ENCODE data around the gene NDRG2. TPM values are rescaled to one million over a fixed set of nuclear protein-coding genes. Genes with fewer than 3 reads are reported as not detected.

The NDRG2 gene
- total RNA-seq, 4 donors from 2014 or later = 269 to 433 (median 295) TPM

DNA sequence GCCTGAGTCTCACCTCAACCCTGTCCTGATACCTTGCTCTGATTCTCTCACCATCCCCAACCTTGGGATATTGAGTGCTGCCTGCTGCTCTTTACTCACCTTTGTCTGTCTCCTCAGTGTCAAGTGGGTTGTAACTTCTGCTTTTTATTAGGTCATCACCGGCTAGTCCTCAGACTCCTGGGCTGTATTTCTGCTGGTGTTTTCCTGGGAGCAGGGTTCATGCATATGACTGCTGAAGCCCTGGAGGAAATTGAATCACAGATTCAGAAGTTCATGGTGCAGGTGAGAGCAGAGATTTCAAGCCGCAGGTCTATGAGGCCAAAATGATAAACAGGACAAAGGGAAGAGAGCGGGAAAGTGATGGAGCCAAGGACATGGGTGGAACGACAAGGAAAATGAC, 25.3 kb downstream of the NDRG2 start:
- Histone ChIP-seq H3K36me3 (peaks cover 29% of the 10 kb centered on the region), H3K27me3 (no peaks in the 10 kb centered on the region), H3K27ac (peak overlapping the region; percentile 87), H3K9me3 (no peaks in the 10 kb centered on the region), H3K4me1 (peaks cover 34% of the 10 kb centered on the region), H3K4me3 (no peak overlapping the region)
- no peak for DNase-seq (ENCODE audit: low spot score in 2 of 2)
- TF ChIP-seq POLR2AphosphoS5 (IDR thresholded peaks at IDR 0.05) = no peak
- no peak for TF ChIP-seq EP300 (IDR thresholded peaks at IDR 0.05)
- TF ChIP-seq, protein P1, sequence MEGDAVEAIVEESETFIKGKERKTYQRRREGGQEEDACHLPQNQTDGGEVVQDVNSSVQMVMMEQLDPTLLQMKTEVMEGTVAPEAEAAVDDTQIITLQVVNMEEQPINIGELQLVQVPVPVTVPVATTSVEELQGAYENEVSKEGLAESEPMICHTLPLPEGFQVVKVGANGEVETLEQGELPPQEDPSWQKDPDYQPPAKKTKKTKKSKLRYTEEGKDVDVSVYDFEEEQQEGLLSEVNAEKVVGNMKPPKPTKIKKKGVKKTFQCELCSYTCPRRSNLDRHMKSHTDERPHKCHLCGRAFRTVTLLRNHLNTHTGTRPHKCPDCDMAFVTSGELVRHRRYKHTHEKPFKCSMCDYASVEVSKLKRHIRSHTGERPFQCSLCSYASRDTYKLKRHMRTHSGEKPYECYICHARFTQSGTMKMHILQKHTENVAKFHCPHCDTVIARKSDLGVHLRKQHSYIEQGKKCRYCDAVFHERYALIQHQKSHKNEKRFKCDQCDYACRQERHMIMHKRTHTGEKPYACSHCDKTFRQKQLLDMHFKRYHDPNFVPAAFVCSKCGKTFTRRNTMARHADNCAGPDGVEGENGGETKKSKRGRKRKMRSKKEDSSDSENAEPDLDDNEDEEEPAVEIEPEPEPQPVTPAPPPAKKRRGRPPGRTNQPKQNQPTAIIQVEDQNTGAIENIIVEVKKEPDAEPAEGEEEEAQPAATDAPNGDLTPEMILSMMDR (IDR thresholded peaks at IDR 0.05) = no peak
- TF ChIP-seq POLR2A (IDR thresholded peaks at IDR 0.05) = no peak
- WGBS = 61% methylated on average over 4 of the region's 4 CpGs

DNA sequence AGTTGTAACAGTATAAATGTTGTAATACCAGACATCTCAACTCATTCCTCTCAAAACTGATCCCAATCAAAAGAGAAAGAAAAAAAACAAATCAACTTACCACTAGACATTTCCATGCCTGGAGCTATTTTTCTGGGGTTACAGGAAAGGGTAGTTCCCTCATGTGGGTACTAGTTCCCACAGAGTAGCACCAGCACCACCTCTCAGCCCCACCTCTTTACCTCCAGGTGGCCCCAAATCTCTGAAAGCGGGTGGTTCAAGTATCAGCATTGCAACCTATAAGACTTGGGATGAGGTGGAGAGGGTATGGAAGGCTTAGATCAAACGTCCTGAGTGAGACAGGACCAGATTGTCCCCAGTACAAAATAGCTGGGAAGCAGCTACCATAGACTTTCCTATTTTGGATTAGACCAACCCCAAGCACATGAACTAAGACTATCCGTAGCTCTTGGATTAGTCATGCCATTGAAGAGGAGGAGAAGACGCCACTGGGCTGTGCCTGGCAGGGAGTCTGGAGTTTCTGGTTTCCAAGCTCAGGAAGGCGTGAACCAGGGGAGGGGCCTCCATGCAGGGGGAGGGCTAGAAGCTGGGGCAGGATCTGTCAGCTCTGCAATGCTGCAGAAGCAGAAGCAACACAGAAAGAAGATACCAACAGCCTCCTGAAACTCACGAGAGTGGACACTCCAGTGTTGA, 26.0 kb downstream of the NDRG2 start, which contains the start of gene SLC39A2:
Gene SLC39A2, plus strand, starts transcription at position 620 of the 693 bp plus-strand sequence. CDS start 154 bp downstream, outside the sequence.
- peak in 1 of 2 donors; percentile 83 for DNase-seq (ENCODE audit: low spot score in 2 of 2)

DNA sequence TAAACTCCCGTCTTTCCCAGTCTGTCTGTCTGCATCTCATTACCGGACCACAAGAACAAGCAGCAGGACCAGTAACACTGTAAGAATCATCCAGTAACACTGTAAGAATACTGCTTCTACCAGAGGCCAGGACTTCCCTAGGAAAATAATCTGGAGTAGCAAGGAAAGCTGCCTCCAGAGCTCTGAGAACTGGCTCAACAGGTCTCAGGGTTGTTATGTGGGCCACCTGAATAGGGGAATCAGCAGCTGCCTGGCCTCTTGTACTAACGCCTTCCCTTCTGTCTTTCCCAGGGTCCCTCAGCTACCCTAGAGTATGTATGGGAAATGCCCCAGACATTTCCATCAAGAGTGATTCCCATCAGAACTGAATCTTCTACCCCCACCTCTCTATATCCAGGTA, 26.7 kb downstream of the NDRG2 start:
- peak overlapping the region; percentile 87 for H3K27ac ChIP-seq
- peaks cover 34% of the 10 kb centered on the region for H3K4me1 ChIP-seq
- peak overlapping the region; percentile 23 for H3K4me3 ChIP-seq
- DNase-seq (ENCODE audit: low spot score in 2 of 2) = no peak
- no peak for TF ChIP-seq POLR2A (IDR thresholded peaks at IDR 0.05)
- 54% methylated on average over 3 of the region's 3 CpGs for WGBS
- peaks cover 44% of the 10 kb centered on the region for H3K36me3 ChIP-seq
- no peaks in the 10 kb centered on the region for H3K27me3 ChIP-seq
- H3K9me3 ChIP-seq = no peaks in the 10 kb centered on the region

More for the DNA sequence above, 26.0 kb downstream of the NDRG2 start, which contains the start of gene SLC39A2:
- H3K27me3 ChIP-seq = no peaks in the 10 kb centered on the region
- TF ChIP-seq, protein P1 (IDR thresholded peaks at IDR 0.05) = no peak
- TF ChIP-seq POLR2A (IDR thresholded peaks at IDR 0.05) (no peak), EP300 (IDR thresholded peaks at IDR 0.05) (no peak), POLR2AphosphoS5 (IDR thresholded peaks at IDR 0.05) (no peak)
- H3K4me3 ChIP-seq = peak within 1 kb of the TSS; percentile 23
- H3K27ac ChIP-seq = peak within 1 kb of the TSS; percentile 87
- H3K4me1 ChIP-seq = peaks cover 34% of the 10 kb centered on the region
- no peaks in the 10 kb centered on the region for H3K9me3 ChIP-seq
- peaks cover 37% of the 10 kb centered on the region for H3K36me3 ChIP-seq
- WGBS = 33% methylated on average over 6 of the region's 6 CpGs

DNA sequence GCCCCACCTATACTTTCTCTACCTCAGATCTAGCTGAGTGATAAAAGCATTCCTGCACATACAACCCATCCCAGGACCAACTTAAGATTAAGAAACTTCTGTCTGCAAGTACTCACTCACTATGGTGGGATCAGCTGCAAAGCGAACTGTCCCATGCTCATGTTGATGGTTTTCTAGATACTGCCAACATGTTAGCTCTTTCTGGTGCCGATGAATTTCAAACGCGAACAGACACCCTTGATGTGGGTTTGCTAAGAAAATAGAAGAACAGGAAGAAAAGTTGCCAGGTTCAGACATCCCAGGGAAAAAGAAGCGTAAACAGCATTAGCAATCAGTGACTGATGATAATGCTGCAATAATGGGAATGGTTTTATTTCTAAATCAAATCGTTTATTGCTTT, 27.3 kb downstream of the NDRG2 start:
- peaks cover 49% of the 10 kb centered on the region for H3K36me3 ChIP-seq
- H3K27me3 ChIP-seq = no peaks in the 10 kb centered on the region
- DNase-seq (ENCODE audit: low spot score in 2 of 2) = no peak
- WGBS = 64% methylated on average over 6 of the region's 6 CpGs
- peak overlapping the region; percentile 23 for H3K4me3 ChIP-seq
- peaks cover 34% of the 10 kb centered on the region for H3K4me1 ChIP-seq
- H3K27ac ChIP-seq = peak overlapping the region; percentile 87
- TF ChIP-seq EP300 (IDR thresholded peaks at IDR 0.05) (no peak), POLR2A (IDR thresholded peaks at IDR 0.05) (no peak), POLR2AphosphoS5 (IDR thresholded peaks at IDR 0.05) (no peak)
- TF ChIP-seq, protein P1 (IDR thresholded peaks at IDR 0.05) = no peak
- no peaks in the 10 kb centered on the region for H3K9me3 ChIP-seq

DNA sequence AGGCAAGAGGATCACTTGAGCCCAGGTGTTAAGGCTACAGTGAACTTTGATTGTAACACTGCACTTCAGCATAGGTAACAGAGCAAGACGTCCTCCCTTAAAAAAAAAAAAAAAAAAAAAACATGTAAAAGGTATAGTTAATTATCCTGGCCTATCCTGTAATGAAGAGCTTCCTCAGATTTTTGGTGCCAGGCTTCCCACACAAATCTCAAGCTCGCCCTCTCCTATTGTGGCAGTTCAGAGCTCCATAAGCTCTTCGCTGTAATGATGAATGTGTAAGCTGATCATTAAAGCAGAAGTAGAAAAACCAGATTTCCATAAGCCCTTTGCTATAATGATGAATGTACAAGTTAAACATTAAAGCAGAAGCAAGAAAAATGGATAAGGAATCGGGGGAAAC, 27.7 kb downstream of the NDRG2 start:
- 59% methylated on average over 4 of the region's 4 CpGs for WGBS
- no peak for DNase-seq (ENCODE audit: low spot score in 2 of 2)
- Histone ChIP-seq H3K36me3 (peaks cover 54% of the 10 kb centered on the region), H3K27ac (peak overlapping the region; percentile 87), H3K4me1 (peaks cover 36% of the 10 kb centered on the region), H3K9me3 (no peaks in the 10 kb centered on the region), H3K4me3 (no peak overlapping the region), H3K27me3 (no peaks in the 10 kb centered on the region)
- TF ChIP-seq POLR2AphosphoS5 (IDR thresholded peaks at IDR 0.05) (no peak), EP300 (IDR thresholded peaks at IDR 0.05) (no peak), POLR2A (IDR thresholded peaks at IDR 0.05) (no peak)
- TF ChIP-seq, protein P1 (IDR thresholded peaks at IDR 0.05) = no peak
